H1 (cell line): Measurements from ENCODE around the gene MIEN1. TPM values are rescaled to one million over a fixed set of nuclear protein-coding genes. Genes with fewer than 3 reads are reported as not detected.

Source experiments
- CTCF ChIA-PET: fragments of 300-600 bp; sonication (Branson Sonifier 250); formaldehyde crosslinking; loops from one replicate; lab custom pipeline; 2021; ENCODE audit not compliant: partially characterized antibody; lab: Charles Lee
- POLR2A ChIA-PET: fragments of 300-600 bp; sonication (Branson Sonifier 250); formaldehyde crosslinking; loops from one replicate; lab custom pipeline; 2021; ENCODE audit warnings: inconsistent platforms; ENCODE audit not compliant: partially characterized antibody; lab: Charles Lee
- DNase-seq, 2 experiments: peaks; one replicate each; pipeline versions ENCODE4 v3.0.0 to v3.0.0-alpha.2; 2010 to 2022; ENCODE audit warnings: low spot score in 2 of 2, low read depth in 1 of 2, mixed read lengths in 1 of 2
- FAIRE-seq: peaks from 2 replicates; lab custom pipeline; 2011; peaks lifted over from hg19 to GRCh38; lab: Jason Lieb, UNC
- H2AFZ ChIP-seq: 2 replicates; pipeline ENCODE4 v1.8.1; 2012; ENCODE audit warnings: low read length, inconsistent platforms
- H2AK5ac ChIP-seq: 2 replicates; pipeline ENCODE4 v1.6.1; 2013; ENCODE audit warnings: low read depth, low read length
- H2BK120ac ChIP-seq: replicated peaks from 2 replicates; pipeline ENCODE3; 2013; ENCODE audit warnings: low read depth, low read length, inconsistent platforms
- H2BK12ac ChIP-seq: 2 replicates; pipeline ENCODE4 v1.6.1; 2013; ENCODE audit warnings: low read depth, low read length
- H2BK15ac ChIP-seq: 2 replicates; pipeline ENCODE4 v1.6.1; 2013; ENCODE audit warnings: low read length
- H2BK20ac ChIP-seq: 2 replicates; pipeline ENCODE4 v1.6.1; 2013; ENCODE audit warnings: low read length
- H2BK5ac ChIP-seq: 2 replicates; pipeline ENCODE4 v1.6.1; 2013; ENCODE audit warnings: low read depth, low read length
- H3K14ac ChIP-seq: 2 replicates; pipeline ENCODE4 v1.6.1; 2013; ENCODE audit warnings: inconsistent platforms; ENCODE audit not compliant: insufficient read length
- H3K18ac ChIP-seq: 2 replicates; pipeline ENCODE4 v1.6.1; 2013; ENCODE audit warnings: low read length; ENCODE audit errors: extremely low read depth
- H3K23ac ChIP-seq: 2 replicates; pipeline ENCODE4 v1.6.1; 2013; ENCODE audit warnings: inconsistent platforms; ENCODE audit not compliant: insufficient read length
- H3K23me2 ChIP-seq: 2 replicates; pipeline ENCODE4 v1.6.1; 2013; ENCODE audit warnings: low read depth, low read length
- H3K27ac ChIP-seq: 2 replicates; pipeline ENCODE4 v1.6.1; 2011; ENCODE audit warnings: low read depth, low read length, inconsistent platforms
- H3K27me3 ChIP-seq, 4 experiments: replicated peaks in 1 of 4; 1 replicate in 1 of 4; 2 replicates in 3 of 4; pipeline versions ENCODE4 v1.6.1 to v1.8.1; 2011 to 2013; ENCODE audit warnings: low read length in 3 of 4, mild to moderate bottlenecking in 3 of 4, inconsistent platforms in 2 of 4, mixed read lengths in 2 of 4, moderate library complexity in 1 of 4; ENCODE audit not compliant: control insufficient read depth in 3 of 4, insufficient read depth in 3 of 4; ENCODE audit errors: extremely low read depth in 1 of 4
- H3K36me3 ChIP-seq, 4 experiments: 2 replicates each; pipeline versions ENCODE4 v1.6.1 to v1.8.1; 2011 to 2013; ENCODE audit warnings: mild to moderate bottlenecking in 4 of 4, low read length in 3 of 4, moderate library complexity in 2 of 4, control low read depth in 1 of 4, inconsistent platforms in 1 of 4; ENCODE audit not compliant: insufficient read depth in 4 of 4, control insufficient read depth in 2 of 4
- H3K4ac ChIP-seq: replicated peaks from 2 replicates; pipeline ENCODE3; 2013; ENCODE audit warnings: low read length, low read depth, mixed read lengths, inconsistent platforms; ENCODE audit not compliant: insufficient read length
- H3K4me1 ChIP-seq, 4 experiments: replicated peaks in 1 of 4; 1 replicate in 1 of 4; 2 replicates in 3 of 4; pipeline versions ENCODE4 v1.6.1 to v1.8.1; 2011 to 2013; ENCODE audit warnings: low read length in 3 of 4, inconsistent platforms in 2 of 4, mixed read lengths in 1 of 4; ENCODE audit not compliant: insufficient read depth in 4 of 4, control insufficient read depth in 3 of 4
- H3K4me2 ChIP-seq, 2 experiments: 2 replicates each; pipeline versions ENCODE4 v1.6.1 to v1.8.1; 2011 to 2013; ENCODE audit warnings: low read depth in 2 of 2, low read length in 2 of 2, control low read depth in 1 of 2, inconsistent platforms in 1 of 2, mild to moderate bottlenecking in 1 of 2; ENCODE audit not compliant: insufficient read depth in 1 of 2
- H3K4me3 ChIP-seq, 4 experiments: fragments of 200-600, 300-600 bp in 1 of 4; sonication (generic), shearing (Covaris generic), sonication (Bioruptor Twin) in 1 of 4; 2 replicates each; pipeline versions ENCODE4 v1.5.1 to v1.8.1; 2011 to 2016; ENCODE audit warnings: low read length in 4 of 4, low read depth in 3 of 4, control low read depth in 2 of 4, inconsistent platforms in 2 of 4, mild to moderate bottlenecking in 2 of 4, mixed read lengths in 1 of 4, moderate library complexity in 1 of 4; ENCODE audit not compliant: insufficient read depth in 2 of 4; ENCODE audit errors: extremely low read depth in 1 of 4
- H3K56ac ChIP-seq: replicated peaks from 2 replicates; pipeline ENCODE3; 2013; ENCODE audit warnings: low read depth, mild to moderate bottlenecking, mixed read lengths, low read length, inconsistent platforms; ENCODE audit not compliant: insufficient read length
- H3K79me1 ChIP-seq: 2 replicates; pipeline ENCODE4 v1.6.1; 2013; ENCODE audit warnings: low read depth, low read length, control low read depth
- H3K79me2 ChIP-seq, 2 experiments: 2 replicates each; pipeline versions ENCODE4 v1.6.1 to v1.8.1; 2012 to 2013; ENCODE audit warnings: low read length in 2 of 2, mild to moderate bottlenecking in 2 of 2, inconsistent platforms in 1 of 2; ENCODE audit not compliant: insufficient read depth in 2 of 2, control insufficient read depth in 1 of 2
- H3K9ac ChIP-seq, 4 experiments: replicated peaks in 1 of 4; 1 replicate in 1 of 4; 2 replicates in 3 of 4; pipeline versions ENCODE4 v1.6.1 to v1.8.1; 2011 to 2013; ENCODE audit warnings: low read depth in 3 of 4, low read length in 3 of 4, control low read depth in 2 of 4, mild to moderate bottlenecking in 2 of 4, moderate library complexity in 2 of 4, inconsistent platforms in 1 of 4; ENCODE audit errors: extremely low read depth in 1 of 4
- H3K9me3 ChIP-seq, 2 experiments: 2 replicates each; pipeline versions ENCODE4 v1.6.1 to v1.8.1; 2012 to 2013; ENCODE audit warnings: mild to moderate bottlenecking in 2 of 2, moderate library complexity in 2 of 2, control low read depth in 1 of 2, inconsistent platforms in 1 of 2, low read depth in 1 of 2, low read length in 1 of 2, mixed read lengths in 1 of 2; ENCODE audit not compliant: insufficient read depth in 2 of 2
- H4K20me1 ChIP-seq, 2 experiments: replicated peaks in 1 of 2; 2 replicates each; pipeline versions ENCODE3 to v1.8.1; 2011 to 2013; ENCODE audit warnings: inconsistent platforms in 2 of 2, low read length in 2 of 2, mild to moderate bottlenecking in 1 of 2; ENCODE audit not compliant: insufficient read depth in 2 of 2, control insufficient read depth in 1 of 2
- H4K5ac ChIP-seq: 2 replicates; pipeline ENCODE4 v1.6.1; 2013; ENCODE audit warnings: low read length, low read depth, mixed read lengths, inconsistent platforms; ENCODE audit not compliant: insufficient read length
- H4K8ac ChIP-seq: 2 replicates; pipeline ENCODE4 v1.8.0; 2013; ENCODE audit warnings: mild to moderate bottlenecking, moderate library complexity, low read length, inconsistent platforms; ENCODE audit not compliant: insufficient read depth; ENCODE audit errors: extremely low read depth
- H4K91ac ChIP-seq: replicated peaks from 2 replicates; pipeline ENCODE3; 2013; ENCODE audit warnings: low read length, mixed read lengths, inconsistent platforms; ENCODE audit not compliant: insufficient read length
- CBX5 ChIP-seq: fragments of 300-800, 300-1000 bp; sonication (generic); IDR thresholded peaks from 2 replicates; pipeline ENCODE4 v1.7.1; 2016; ENCODE audit warnings: antibody characterized with exemption, low read length, low read depth
- CHD1 ChIP-seq: IDR thresholded peaks from 2 replicates; pipeline ENCODE4 v1.6.1; 2012; ENCODE audit warnings: low read depth, low read length, improper control_type of control experiment
- RNF2 ChIP-seq: fragments of 200-900, 300-1000 bp; sonication (generic); IDR thresholded peaks from 2 replicates; pipeline ENCODE4 v1.7.1; 2016; ENCODE audit warnings: borderline replicate concordance, low read depth, mild to moderate bottlenecking, antibody characterized with exemption, low read length; ENCODE audit not compliant: poor library complexity, severe bottlenecking; ENCODE audit errors: missing control alignments
- TAF7 ChIP-seq: optimal IDR thresholded peaks from 2 replicates; pipeline ENCODE3; 2011; ENCODE audit warnings: low read depth, mild to moderate bottlenecking, inconsistent platforms, low read length, moderate library complexity, borderline replicate concordance
- WGBS, 2 experiments: shearing (Covaris generic) in 1 of 2; methylation state at CpG; one replicate each; pipeline versions ENCODE4 v1.1.6 to v1.1.7; 2013 to 2015; ENCODE audit warnings: low lambda C conversion rate in 2 of 2, mixed read lengths in 2 of 2, inconsistent platforms in 1 of 2, low coverage in 1 of 2, missing lambda C conversion rate in 1 of 2; ENCODE audit not compliant: insufficient replicate concordance in 2 of 2, insufficient coverage in 1 of 2, insufficient read length in 1 of 2; ENCODE audit errors: extremely low coverage in 1 of 2, missing lambda C conversion rate in 1 of 2; 5-methylcytosine and 5-hydroxymethylcytosine counted together
- polyA plus RNA-seq, 7 experiments: library from polyadenylated mRNA; depleted of rRNA in 3 of 7; stranded (reverse) in 5 of 7; unstranded in 2 of 7; fragments of >200 nt in 5 of 7; fragments of 200-250 nt in 2 of 7; gene quantifications; 1 replicate in 5 of 7; 2 replicates in 1 of 7; 4 replicates in 1 of 7; pipeline versions ENCODE4 v1.2.1 to v1.2.3, GENCODE V29; 2011 to 2013; ENCODE audit warnings: missing spikeins in 2 of 7, mixed read lengths in 2 of 7
- total RNA-seq: library from RNA; stranded (reverse); fragmentation: NEBNext Ultra II Directional; extraction: Animal tissue kit (Norgen Biotek cat#: 25700); gene quantifications from 2 replicates; pipeline ENCODE4 v1.2.1, GENCODE V29; 2021

MIEN1 gene
- total and polyA plus RNA-seq, 2 of the 8 experiments (the other 6 are each of a cell fraction or from before 2014, with no cell fraction given) = 29.6 to 54.9 TPM

DNA sequence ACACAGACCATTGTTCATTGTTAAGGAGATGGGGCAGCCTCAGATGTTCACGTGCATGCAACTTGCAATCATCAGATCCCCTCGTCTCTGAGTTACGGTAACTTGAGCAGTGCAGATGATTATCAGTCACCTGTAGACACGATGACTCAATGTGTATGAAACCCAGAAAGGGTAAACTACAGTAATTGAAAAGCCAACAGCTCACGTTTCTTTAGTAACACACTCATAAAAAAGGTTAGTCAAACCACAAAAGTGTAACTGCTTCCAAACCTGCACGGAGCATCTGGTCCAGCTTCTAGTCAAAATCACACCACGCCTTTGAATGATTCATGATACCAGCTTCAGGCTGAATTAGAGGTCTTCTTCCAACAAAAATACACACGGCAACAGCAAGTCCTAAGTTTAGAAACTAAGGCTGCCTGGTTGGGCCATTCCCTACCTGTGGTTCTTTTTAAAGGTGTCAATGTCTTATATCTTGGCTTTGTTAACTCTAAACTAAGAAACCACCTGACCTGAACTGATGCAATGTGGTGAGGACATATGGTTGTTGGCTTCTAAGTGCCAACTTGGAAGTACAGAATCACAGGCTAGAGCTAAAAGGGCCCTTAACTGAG is 39.7 kb upstream of the MIEN1 start:
- Histone ChIP-seq H4K20me1 (no peaks in the 10 kb centered on the region), H3K79me2 (no peaks in the 10 kb centered on the region), H3K36me3 (no peaks in the 10 kb centered on the region), H3K23ac (no peak overlapping the region), H2BK12ac (no peak overlapping the region), H3K18ac (no peak overlapping the region), H3K79me1 (no peaks in the 10 kb centered on the region), H4K8ac (no peak overlapping the region), H3K9me3 (no peaks in the 10 kb centered on the region), H4K91ac (no peak overlapping the region), H3K4me2 (no peak overlapping the region), H3K4ac (no peak overlapping the region), H3K4me3 (no peak overlapping the region), H2BK120ac (no peak overlapping the region), H3K9ac (no peak overlapping the region), H3K27me3 (no peaks in the 10 kb centered on the region), H2BK5ac (no peak overlapping the region), H2BK20ac (no peak overlapping the region), H4K5ac (no peak overlapping the region), H3K14ac (no peak overlapping the region), H3K27ac (no peak overlapping the region), H2AFZ (no peak overlapping the region), H3K56ac (no peak overlapping the region), H3K23me2 (no peaks in the 10 kb centered on the region), H3K4me1 (no peaks in the 10 kb centered on the region; a peak in 1 of 7 replicates), H2AK5ac (no peak overlapping the region), H2BK15ac (no peak overlapping the region)
- ChIA-PET POLR2A (no interaction called here), CTCF (interaction anchor here (1.2 kb wide), 1 partner anchor 18 kb away, joined by 3 read pairs; no protein-coding TSS in a partner anchor)
- TF ChIP-seq TAF7 = no peak
- no peak for TF ChIP-seq CBX5
- no peak for TF ChIP-seq RNF2
- TF ChIP-seq CHD1 = no peak
- no peak for DNase-seq
- 89% methylated on average over 8 of the region's 8 CpGs; no CpG with 5 or more reads in 1 of the 2 experiments for WGBS, 2 experiments
- no peak for FAIRE-seq
